Activated naive CD4-positive, alpha-beta T cell treated with anti-CD3 and anti-CD28 coated beads, Interleukin-2, amount 50 U/mL, for 24 hours (primary cell): ENCODE data around the gene CFAP57.

Experiments
- H3K27ac Mint-ChIP-seq: one replicate; pipeline ENCODE4 v1.8.0; 2021; ENCODE audit warnings: mild to moderate bottlenecking, mixed read lengths
- H3K27me3 Mint-ChIP-seq: one replicate; pipeline ENCODE4 v1.8.0; 2021; ENCODE audit warnings: mixed read lengths
- H3K36me3 Mint-ChIP-seq: one replicate; pipeline ENCODE4 v1.8.0; 2021; ENCODE audit warnings: mixed read lengths
- H3K4me1 Mint-ChIP-seq: one replicate; pipeline ENCODE4 v1.8.0; 2021; ENCODE audit warnings: mixed read lengths
- H3K4me3 Mint-ChIP-seq: one replicate; pipeline ENCODE4 v1.8.0; 2021; ENCODE audit warnings: mild to moderate bottlenecking, mixed read lengths
- H3K9me3 Mint-ChIP-seq: one replicate; pipeline ENCODE4 v1.8.0; 2021; ENCODE audit warnings: mixed read lengths

CFAP57 gene

DNA sequence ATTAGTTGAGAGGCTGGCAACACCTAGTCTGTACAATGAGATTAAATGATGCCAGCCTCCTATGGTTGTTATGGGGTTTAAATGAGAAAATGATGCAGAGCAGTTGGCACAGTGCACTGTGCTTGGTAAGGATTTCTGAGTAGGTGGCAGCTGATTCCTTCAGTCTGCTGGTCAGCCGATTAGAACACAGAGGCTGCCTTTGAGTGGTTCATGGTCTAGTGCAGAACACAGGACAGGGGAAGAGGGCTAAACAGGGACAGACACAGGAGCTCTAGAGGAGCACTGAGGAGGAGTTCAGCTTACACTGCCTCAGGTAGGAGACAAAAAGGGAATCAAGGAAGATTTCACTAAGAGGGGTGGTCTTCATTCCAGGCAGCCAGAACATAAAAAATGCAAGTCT is 130.1 kb downstream of the CFAP57 start:
- H3K27me3 Mint-ChIP-seq, result no peaks in the 10 kb centered on the region
- no peaks in the 10 kb centered on the region for H3K36me3 Mint-ChIP-seq
- no peak overlapping the region for H3K4me3 Mint-ChIP-seq
- H3K27ac Mint-ChIP-seq, result no peak overlapping the region
- H3K4me1 Mint-ChIP-seq, result no peaks in the 10 kb centered on the region
- no peaks in the 10 kb centered on the region for H3K9me3 Mint-ChIP-seq

DNA sequence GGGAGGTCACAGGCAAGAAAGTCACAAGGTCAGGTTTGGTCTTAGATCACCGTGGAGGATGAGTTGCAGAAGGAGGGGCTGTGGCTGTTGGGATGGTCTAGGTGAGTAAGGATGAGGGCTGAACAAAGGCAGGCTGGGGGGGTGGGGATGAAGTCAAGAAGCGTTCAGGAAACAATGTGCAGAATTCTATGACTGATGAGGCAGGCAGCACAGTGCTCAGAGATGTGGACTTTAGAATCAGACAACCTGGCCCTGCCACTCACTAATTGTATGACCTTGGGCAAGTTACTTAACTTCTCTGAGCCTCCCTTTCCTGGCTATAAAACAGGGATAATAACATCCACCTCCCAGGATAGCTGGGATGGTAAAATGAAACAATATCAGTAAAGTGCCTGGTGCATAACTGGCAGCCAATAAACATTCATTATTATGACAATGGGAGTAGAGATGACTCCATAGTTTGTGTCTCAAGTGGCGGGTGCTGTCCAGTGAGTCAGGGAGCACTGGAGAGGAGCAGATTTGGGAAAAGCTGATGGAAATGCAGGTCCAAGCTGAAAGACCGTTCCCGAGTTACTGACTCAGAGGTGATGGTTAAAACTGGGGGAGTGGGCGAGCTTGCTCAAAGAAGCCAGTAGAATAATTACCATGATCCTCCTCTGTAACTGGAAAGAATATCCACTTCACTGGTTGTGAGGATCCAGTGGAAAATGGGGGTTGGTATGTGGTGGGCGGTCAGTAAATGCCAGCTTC is 130.8 kb downstream of the CFAP57 start:
- H3K36me3 Mint-ChIP-seq, result no peaks in the 10 kb centered on the region
- H3K27me3 Mint-ChIP-seq, result no peaks in the 10 kb centered on the region
- no peaks in the 10 kb centered on the region for H3K4me1 Mint-ChIP-seq
- H3K9me3 Mint-ChIP-seq, result no peaks in the 10 kb centered on the region
- H3K27ac Mint-ChIP-seq, result no peak overlapping the region
- no peak overlapping the region for H3K4me3 Mint-ChIP-seq

DNA sequence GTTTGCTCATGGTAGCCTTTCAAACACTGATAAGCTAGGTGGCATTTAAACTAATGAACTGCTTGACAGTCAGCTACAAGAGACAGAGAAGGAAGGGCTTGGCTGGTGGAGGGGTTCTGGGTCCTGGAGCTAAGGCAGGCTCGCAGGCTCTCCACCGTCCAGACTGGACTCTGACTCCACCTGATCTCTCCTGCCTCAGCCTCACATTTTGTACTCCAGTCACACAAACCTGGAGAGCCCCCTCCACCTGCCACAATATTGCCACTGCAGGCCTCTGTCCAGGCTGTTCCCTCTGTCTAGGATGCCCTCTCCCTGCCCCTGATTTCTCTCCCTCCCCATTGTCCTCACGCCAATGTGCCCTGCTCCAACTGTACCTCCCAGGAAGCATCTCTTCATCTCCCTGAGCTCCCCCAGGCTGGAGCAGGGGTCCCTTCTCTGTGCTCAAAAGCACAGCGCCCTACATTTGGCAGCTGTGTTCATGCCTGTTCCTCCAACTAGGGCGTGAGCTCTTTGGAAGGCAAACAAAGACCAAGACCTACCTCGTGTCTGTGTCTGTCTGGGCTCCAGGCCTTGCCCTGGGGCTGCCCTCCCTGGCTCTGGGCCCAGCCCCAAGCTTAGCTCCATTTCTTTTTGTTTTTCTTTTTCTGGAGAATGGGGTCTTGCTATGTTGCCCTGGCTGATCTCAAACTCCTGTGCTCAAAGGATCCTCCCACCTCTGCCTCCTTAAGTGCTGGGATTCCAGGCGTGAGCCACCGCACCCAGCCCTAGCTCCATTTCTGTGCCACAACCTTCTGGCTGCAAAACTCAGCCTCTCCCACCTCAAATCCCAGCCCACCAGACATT is 131.6 kb downstream of the CFAP57 start:
- Mint-ChIP-seq H3K27ac (no peak overlapping the region), H3K9me3 (no peaks in the 10 kb centered on the region), H3K27me3 (no peaks in the 10 kb centered on the region), H3K36me3 (no peaks in the 10 kb centered on the region), H3K4me3 (no peak overlapping the region), H3K4me1 (no peaks in the 10 kb centered on the region)
